ENCODE measurements around the gene SERPINA4. TPM values are rescaled to one million over a fixed set of nuclear protein-coding genes. Genes with fewer than 3 reads are reported as not detected.

The SERPINA4 gene
- total and polyA plus RNA-seq, 2 of the 13 experiments (the other 11 are each of a cell fraction or from before 2014, with no cell fraction given) = 39.1 to 57.8 TPM

DNA sequence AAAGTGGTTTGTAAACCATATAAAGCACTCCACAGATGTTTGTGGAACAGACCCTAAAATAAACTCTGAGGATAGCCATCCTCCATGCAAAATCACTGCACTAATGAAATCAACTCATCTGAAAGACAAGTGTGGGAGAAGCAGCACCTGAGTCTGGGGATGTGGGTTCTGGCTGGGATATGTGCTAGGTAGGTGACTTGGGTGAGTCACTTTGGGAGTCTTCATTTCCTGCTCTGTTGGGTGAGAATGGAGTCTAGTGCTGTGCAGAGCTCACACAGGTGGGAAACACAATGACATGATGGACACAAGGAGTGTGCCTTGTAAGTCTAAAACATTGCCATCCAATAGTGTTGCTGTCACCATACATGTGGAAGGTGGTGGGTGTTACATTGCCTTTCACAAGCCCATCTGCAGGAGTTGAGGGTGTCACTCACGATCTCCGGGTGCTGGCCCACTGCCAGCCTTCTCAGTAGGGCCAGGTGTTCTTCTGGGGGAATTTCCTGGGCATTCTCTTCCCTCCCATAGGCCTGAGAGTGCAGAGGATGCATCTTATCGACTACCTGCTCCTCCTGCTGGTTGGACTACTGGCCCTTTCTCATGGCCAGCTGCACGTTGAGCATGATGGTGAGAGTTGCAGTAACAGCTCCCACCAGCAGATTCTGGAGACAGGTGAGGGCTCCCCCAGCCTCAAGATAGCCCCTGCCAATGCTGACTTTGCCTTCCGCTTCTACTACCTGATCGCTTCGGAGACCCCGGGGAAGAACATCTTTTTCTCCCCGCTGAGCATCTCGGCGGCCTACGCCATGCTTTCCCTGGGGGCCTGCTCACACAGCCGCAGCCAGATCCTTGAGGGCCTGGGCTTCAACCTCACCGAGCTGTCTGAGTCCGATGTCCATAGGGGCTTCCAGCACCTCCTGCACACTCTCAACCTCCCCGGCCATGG lies 2.0 kb downstream of the SERPINA4 start:
- ChIA-PET POLR2A (interaction anchor here (0.8 to 4.6 kb wide), 6 partner anchors 11 to 52 kb away, joined by 4 to 51 read pairs (median 30); partner anchors contain the start of genes SERPINA3 and SERPINA5), CTCF (ENCODE audit: low intra/inter-chr PET ratio, low total read pairs) (no interaction called here)
- no TSS peak for BruUV-seq (replicated peaks)
- H3K27me3 ChIP-seq (ENCODE audit: control insufficient read depth in 1 of 2, insufficient read depth in 2 of 2, low read length in 2 of 2) = no peaks in the 10 kb centered on the region
- H3K9ac ChIP-seq (ENCODE audit: insufficient read depth, low read depth, low read length) = no peak overlapping the region
- in situ Hi-C loops (cut with HindIII; ENCODE audit: extremely low pct_ligation_motif_present, low pct_unique_long_range_greater_than_20kb) = no loop called here
- peaks cover 3% of the 10 kb centered on the region for H3K79me2 ChIP-seq (ENCODE audit: insufficient read depth, low read length)
- FAIRE-seq (no peak), DNase-seq (ENCODE audit: low spot score) (no peak), ATAC-seq (no peak)
- H2AFZ ChIP-seq (ENCODE audit: low read length) = no peak overlapping the region
- H3K4me1 ChIP-seq (ENCODE audit: insufficient read depth, low read length) = peaks cover 72% of the 10 kb centered on the region
- no peaks in the 10 kb centered on the region for H3K9me3 ChIP-seq (ENCODE audit: low read length)
- no peaks in the 10 kb centered on the region for H4K20me1 ChIP-seq (ENCODE audit: insufficient read depth, low read length)
- 91% methylated on average over 16 of the region's 16 CpGs for WGBS (ENCODE audit: low lambda C conversion rate)
- H3K36me3 ChIP-seq (replicated peaks in 1 of 2; ENCODE audit: control insufficient read depth in 1 of 2, insufficient read depth in 2 of 2, low read length in 2 of 2) = no peaks in the 10 kb centered on the region
- no peak overlapping the region for H3K4me3 ChIP-seq (replicated peaks in 1 of 3; ENCODE audit: insufficient read depth in 1 of 3, low read depth in 2 of 3, low read length in 3 of 3)
- H3K27ac ChIP-seq (ENCODE audit: extremely low read length, insufficient read depth, low read length) = peak overlapping the region; percentile 3
- intact Hi-C loops (cut with micrococcal nuclease; ENCODE audit: unreplicated experiment) = loop anchor here (5.0 kb wide), 1 partner anchor 34 kb away; no protein-coding TSS in a partner anchor
- H3K4me2 ChIP-seq (ENCODE audit: low read depth, low read length) = peak overlapping the region; percentile 79
- TF ChIP-seq ZNF709 (CRISPR knock-in tag; IDR thresholded peaks at IDR 0.05) (no peak), ZNF687 (CRISPR knock-in tag; IDR thresholded peaks at IDR 0.05) (peak; percentile 62), ZNF7 (CRISPR knock-in tag; IDR thresholded peaks at IDR 0.05) (no peak), FOXK1 (CRISPR knock-in tag; IDR thresholded peaks at IDR 0.05; ENCODE audit: borderline replicate concordance, low read depth) (no peak), MTF2 (CRISPR knock-in tag; IDR thresholded peaks at IDR 0.05; ENCODE audit: borderline replicate concordance) (no peak), NAIF1 (CRISPR knock-in tag; IDR thresholded peaks at IDR 0.05; ENCODE audit: borderline replicate concordance) (no peak), ZNF33B (CRISPR knock-in tag; IDR thresholded peaks at IDR 0.05) (no peak), MAX (IDR thresholded peaks at IDR 0.05) (no peak), SALL2 (CRISPR knock-in tag; IDR thresholded peaks at IDR 0.05) (no peak), SRSF9 (IDR thresholded peaks at IDR 0.05; ENCODE audit: borderline replicate concordance, insufficient read depth, low read depth, low read length, poor library complexity, severe bottlenecking) (no peak), GPN1 (CRISPR knock-in tag; IDR thresholded peaks at IDR 0.05; ENCODE audit: borderline replicate concordance) (no peak), ZNF234 (CRISPR knock-in tag; conservative IDR thresholded peaks at IDR 0.05) (no peak), FOXC1 (CRISPR knock-in tag; IDR thresholded peaks at IDR 0.05; ENCODE audit: borderline replicate concordance) (no peak), ZBTB38 (CRISPR knock-in tag; IDR thresholded peaks at IDR 0.05) (peak; percentile 50), NFATC3 (CRISPR knock-in tag; IDR thresholded peaks at IDR 0.05) (no peak)
- TF ChIP-seq, protein P1, sequence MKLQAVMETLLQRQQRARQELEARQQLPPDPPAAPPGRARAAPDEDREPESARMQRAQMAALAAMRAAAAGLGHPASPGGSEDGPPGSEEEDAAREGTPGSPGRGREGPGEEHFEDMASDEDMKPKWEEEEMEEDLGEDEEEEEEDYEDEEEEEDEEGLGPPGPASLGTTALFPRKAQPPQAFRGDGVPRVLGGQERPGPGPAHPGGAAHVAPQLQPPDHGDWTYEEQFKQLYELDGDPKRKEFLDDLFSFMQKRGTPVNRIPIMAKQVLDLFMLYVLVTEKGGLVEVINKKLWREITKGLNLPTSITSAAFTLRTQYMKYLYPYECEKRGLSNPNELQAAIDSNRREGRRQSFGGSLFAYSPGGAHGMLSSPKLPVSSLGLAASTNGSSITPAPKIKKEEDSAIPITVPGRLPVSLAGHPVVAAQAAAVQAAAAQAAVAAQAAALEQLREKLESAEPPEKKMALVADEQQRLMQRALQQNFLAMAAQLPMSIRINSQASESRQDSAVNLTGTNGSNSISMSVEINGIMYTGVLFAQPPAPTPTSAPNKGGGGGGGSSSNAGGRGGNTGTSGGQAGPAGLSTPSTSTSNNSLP (IDR thresholded peaks at IDR 0.05; ENCODE audit: low read depth, low read length) = no peak

Data from HepG2 (cell line).